H1 (cell line): ENCODE data around the gene CSTF2T. TPM values are rescaled to one million over a fixed set of nuclear protein-coding genes. Genes with fewer than 3 reads are reported as not detected.

Experiments
- CTCF ChIA-PET: fragments of 300-600 bp; sonication (Branson Sonifier 250); formaldehyde crosslinking; loops from one replicate; lab custom pipeline; 2021; ENCODE audit not compliant: partially characterized antibody; lab: Charles Lee
- POLR2A ChIA-PET: fragments of 300-600 bp; sonication (Branson Sonifier 250); formaldehyde crosslinking; loops from one replicate; lab custom pipeline; 2021; ENCODE audit warnings: inconsistent platforms; ENCODE audit not compliant: partially characterized antibody; lab: Charles Lee
- DNase-seq, 2 experiments: peaks; one replicate each; pipeline versions ENCODE4 v3.0.0 to v3.0.0-alpha.2; 2010 to 2022; ENCODE audit warnings: low spot score in 2 of 2, low read depth in 1 of 2, mixed read lengths in 1 of 2
- FAIRE-seq: peaks from 2 replicates; lab custom pipeline; 2011; peaks lifted over from hg19 to GRCh38; lab: Jason Lieb, UNC
- H2AFZ ChIP-seq: 2 replicates; pipeline ENCODE4 v1.8.1; 2012; ENCODE audit warnings: low read length, inconsistent platforms
- H2AK5ac ChIP-seq: 2 replicates; pipeline ENCODE4 v1.6.1; 2013; ENCODE audit warnings: low read depth, low read length
- H2BK120ac ChIP-seq: replicated peaks from 2 replicates; pipeline ENCODE3; 2013; ENCODE audit warnings: low read depth, low read length, inconsistent platforms
- H2BK12ac ChIP-seq: 2 replicates; pipeline ENCODE4 v1.6.1; 2013; ENCODE audit warnings: low read depth, low read length
- H2BK15ac ChIP-seq: 2 replicates; pipeline ENCODE4 v1.6.1; 2013; ENCODE audit warnings: low read length
- H2BK20ac ChIP-seq: 2 replicates; pipeline ENCODE4 v1.6.1; 2013; ENCODE audit warnings: low read length
- H2BK5ac ChIP-seq: 2 replicates; pipeline ENCODE4 v1.6.1; 2013; ENCODE audit warnings: low read depth, low read length
- H3K14ac ChIP-seq: 2 replicates; pipeline ENCODE4 v1.6.1; 2013; ENCODE audit warnings: inconsistent platforms; ENCODE audit not compliant: insufficient read length
- H3K18ac ChIP-seq: 2 replicates; pipeline ENCODE4 v1.6.1; 2013; ENCODE audit warnings: low read length; ENCODE audit errors: extremely low read depth
- H3K23ac ChIP-seq: 2 replicates; pipeline ENCODE4 v1.6.1; 2013; ENCODE audit warnings: inconsistent platforms; ENCODE audit not compliant: insufficient read length
- H3K23me2 ChIP-seq: 2 replicates; pipeline ENCODE4 v1.6.1; 2013; ENCODE audit warnings: low read depth, low read length
- H3K27ac ChIP-seq: 2 replicates; pipeline ENCODE4 v1.6.1; 2011; ENCODE audit warnings: low read depth, low read length, inconsistent platforms
- H3K27me3 ChIP-seq, 4 experiments: replicated peaks in 1 of 4; 1 replicate in 1 of 4; 2 replicates in 3 of 4; pipeline versions ENCODE4 v1.6.1 to v1.8.1; 2011 to 2013; ENCODE audit warnings: low read length in 3 of 4, mild to moderate bottlenecking in 3 of 4, inconsistent platforms in 2 of 4, mixed read lengths in 2 of 4, moderate library complexity in 1 of 4; ENCODE audit not compliant: control insufficient read depth in 3 of 4, insufficient read depth in 3 of 4; ENCODE audit errors: extremely low read depth in 1 of 4
- H3K36me3 ChIP-seq, 4 experiments: 2 replicates each; pipeline versions ENCODE4 v1.6.1 to v1.8.1; 2011 to 2013; ENCODE audit warnings: mild to moderate bottlenecking in 4 of 4, low read length in 3 of 4, moderate library complexity in 2 of 4, control low read depth in 1 of 4, inconsistent platforms in 1 of 4; ENCODE audit not compliant: insufficient read depth in 4 of 4, control insufficient read depth in 2 of 4
- H3K4ac ChIP-seq: replicated peaks from 2 replicates; pipeline ENCODE3; 2013; ENCODE audit warnings: low read length, low read depth, mixed read lengths, inconsistent platforms; ENCODE audit not compliant: insufficient read length
- H3K4me1 ChIP-seq, 4 experiments: replicated peaks in 1 of 4; 1 replicate in 1 of 4; 2 replicates in 3 of 4; pipeline versions ENCODE4 v1.6.1 to v1.8.1; 2011 to 2013; ENCODE audit warnings: low read length in 3 of 4, inconsistent platforms in 2 of 4, mixed read lengths in 1 of 4; ENCODE audit not compliant: insufficient read depth in 4 of 4, control insufficient read depth in 3 of 4
- H3K4me2 ChIP-seq, 2 experiments: 2 replicates each; pipeline versions ENCODE4 v1.6.1 to v1.8.1; 2011 to 2013; ENCODE audit warnings: low read depth in 2 of 2, low read length in 2 of 2, control low read depth in 1 of 2, inconsistent platforms in 1 of 2, mild to moderate bottlenecking in 1 of 2; ENCODE audit not compliant: insufficient read depth in 1 of 2
- H3K4me3 ChIP-seq, 4 experiments: fragments of 200-600, 300-600 bp in 1 of 4; sonication (generic), shearing (Covaris generic), sonication (Bioruptor Twin) in 1 of 4; 2 replicates each; pipeline versions ENCODE4 v1.5.1 to v1.8.1; 2011 to 2016; ENCODE audit warnings: low read length in 4 of 4, low read depth in 3 of 4, control low read depth in 2 of 4, inconsistent platforms in 2 of 4, mild to moderate bottlenecking in 2 of 4, mixed read lengths in 1 of 4, moderate library complexity in 1 of 4; ENCODE audit not compliant: insufficient read depth in 2 of 4; ENCODE audit errors: extremely low read depth in 1 of 4
- H3K56ac ChIP-seq: replicated peaks from 2 replicates; pipeline ENCODE3; 2013; ENCODE audit warnings: low read depth, mild to moderate bottlenecking, mixed read lengths, low read length, inconsistent platforms; ENCODE audit not compliant: insufficient read length
- H3K79me1 ChIP-seq: 2 replicates; pipeline ENCODE4 v1.6.1; 2013; ENCODE audit warnings: low read depth, low read length, control low read depth
- H3K79me2 ChIP-seq, 2 experiments: 2 replicates each; pipeline versions ENCODE4 v1.6.1 to v1.8.1; 2012 to 2013; ENCODE audit warnings: low read length in 2 of 2, mild to moderate bottlenecking in 2 of 2, inconsistent platforms in 1 of 2; ENCODE audit not compliant: insufficient read depth in 2 of 2, control insufficient read depth in 1 of 2
- H3K9ac ChIP-seq, 4 experiments: replicated peaks in 1 of 4; 1 replicate in 1 of 4; 2 replicates in 3 of 4; pipeline versions ENCODE4 v1.6.1 to v1.8.1; 2011 to 2013; ENCODE audit warnings: low read depth in 3 of 4, low read length in 3 of 4, control low read depth in 2 of 4, mild to moderate bottlenecking in 2 of 4, moderate library complexity in 2 of 4, inconsistent platforms in 1 of 4; ENCODE audit errors: extremely low read depth in 1 of 4
- H3K9me3 ChIP-seq, 2 experiments: 2 replicates each; pipeline versions ENCODE4 v1.6.1 to v1.8.1; 2012 to 2013; ENCODE audit warnings: mild to moderate bottlenecking in 2 of 2, moderate library complexity in 2 of 2, control low read depth in 1 of 2, inconsistent platforms in 1 of 2, low read depth in 1 of 2, low read length in 1 of 2, mixed read lengths in 1 of 2; ENCODE audit not compliant: insufficient read depth in 2 of 2
- H4K20me1 ChIP-seq, 2 experiments: replicated peaks in 1 of 2; 2 replicates each; pipeline versions ENCODE3 to v1.8.1; 2011 to 2013; ENCODE audit warnings: inconsistent platforms in 2 of 2, low read length in 2 of 2, mild to moderate bottlenecking in 1 of 2; ENCODE audit not compliant: insufficient read depth in 2 of 2, control insufficient read depth in 1 of 2
- H4K5ac ChIP-seq: 2 replicates; pipeline ENCODE4 v1.6.1; 2013; ENCODE audit warnings: low read length, low read depth, mixed read lengths, inconsistent platforms; ENCODE audit not compliant: insufficient read length
- H4K8ac ChIP-seq: 2 replicates; pipeline ENCODE4 v1.8.0; 2013; ENCODE audit warnings: mild to moderate bottlenecking, moderate library complexity, low read length, inconsistent platforms; ENCODE audit not compliant: insufficient read depth; ENCODE audit errors: extremely low read depth
- H4K91ac ChIP-seq: replicated peaks from 2 replicates; pipeline ENCODE3; 2013; ENCODE audit warnings: low read length, mixed read lengths, inconsistent platforms; ENCODE audit not compliant: insufficient read length
- BCL11A ChIP-seq, 2 experiments: IDR thresholded peaks; one replicate each; pipeline ENCODE4 v1.6.1; 2011; ENCODE audit warnings: low read depth in 2 of 2, low read length in 2 of 2, mild to moderate bottlenecking in 2 of 2
- BRCA1 ChIP-seq: IDR thresholded peaks from 2 replicates; pipeline ENCODE4 v1.6.1; 2012; ENCODE audit warnings: low read depth, low read length, improper control_type of control experiment
- EGR1 ChIP-seq: IDR thresholded peaks from 2 replicates; pipeline ENCODE4 v1.6.1; 2011; ENCODE audit warnings: low read depth, low read length, borderline replicate concordance
- JUND ChIP-seq: IDR thresholded peaks from 2 replicates; pipeline ENCODE4 v1.6.1; 2011; ENCODE audit warnings: mild to moderate bottlenecking, improper control_type of control experiment, low read length
- KDM1A ChIP-seq: fragments of 200-600, 300-600 bp; sonication (generic); IDR thresholded peaks from 2 replicates; pipeline ENCODE4 v1.7.1; 2016; ENCODE audit warnings: mild to moderate bottlenecking, low read length, borderline replicate concordance
- KDM4A ChIP-seq: IDR thresholded peaks from one replicate; pipeline ENCODE4 v1.7.1; 2012; ENCODE audit warnings: low read depth, mild to moderate bottlenecking, moderate library complexity, low read length, inconsistent platforms; ENCODE audit not compliant: severe bottlenecking
- MAX ChIP-seq: IDR thresholded peaks from 2 replicates; pipeline ENCODE4 v1.6.1; 2012; ENCODE audit warnings: inconsistent platforms
- NANOG ChIP-seq: IDR thresholded peaks from 2 replicates; pipeline ENCODE4 v1.6.1; 2011; ENCODE audit warnings: low read length, low read depth, mild to moderate bottlenecking, inconsistent platforms; ENCODE audit not compliant: insufficient read depth, poor library complexity, severe bottlenecking
- RNF2 ChIP-seq: fragments of 200-900, 300-1000 bp; sonication (generic); IDR thresholded peaks from 2 replicates; pipeline ENCODE4 v1.7.1; 2016; ENCODE audit warnings: borderline replicate concordance, low read depth, mild to moderate bottlenecking, antibody characterized with exemption, low read length; ENCODE audit not compliant: poor library complexity, severe bottlenecking; ENCODE audit errors: missing control alignments
- RXRA ChIP-seq: IDR thresholded peaks from 2 replicates; pipeline ENCODE4 v1.6.1; 2011; ENCODE audit warnings: low read depth, mild to moderate bottlenecking, low read length, moderate library complexity; ENCODE audit not compliant: insufficient read depth
- SP4 ChIP-seq: IDR thresholded peaks from 2 replicates; pipeline ENCODE4 v1.6.1; 2012; ENCODE audit warnings: low read length, inconsistent platforms
- TAF1 ChIP-seq: IDR thresholded peaks from 2 replicates; pipeline ENCODE4 v1.6.1; 2011; ENCODE audit warnings: mild to moderate bottlenecking, low read depth, low read length
- TEAD4 ChIP-seq: IDR thresholded peaks from 2 replicates; pipeline ENCODE4 v1.6.1; 2012; ENCODE audit warnings: low read depth, low read length, inconsistent platforms, mixed read lengths
- polyA plus RNA-seq, 7 experiments: library from polyadenylated mRNA; depleted of rRNA in 3 of 7; stranded (reverse) in 5 of 7; unstranded in 2 of 7; fragments of >200 nt in 5 of 7; fragments of 200-250 nt in 2 of 7; gene quantifications; 1 replicate in 5 of 7; 2 replicates in 1 of 7; 4 replicates in 1 of 7; pipeline versions ENCODE4 v1.2.1 to v1.2.3, GENCODE V29; 2011 to 2013; ENCODE audit warnings: missing spikeins in 2 of 7, mixed read lengths in 2 of 7
- total RNA-seq: library from RNA; stranded (reverse); fragmentation: NEBNext Ultra II Directional; extraction: Animal tissue kit (Norgen Biotek cat#: 25700); gene quantifications from 2 replicates; pipeline ENCODE4 v1.2.1, GENCODE V29; 2021

The CSTF2T gene
- total and polyA plus RNA-seq, 2 of the 8 experiments (the other 6 are each of a cell fraction or from before 2014, with no cell fraction given): 9.4 to 32.4 TPM

GRCh38 chr10:51668336-51668689 is 31.1 kb downstream of the CSTF2T start:
- CTCF ChIA-PET: no interaction called here

More at GRCh38 chr10:51668336-51668689, 31.1 kb downstream of the CSTF2T start:
- no peaks in the 10 kb centered on the region for H3K36me3 ChIP-seq
- no peak overlapping the region for H2AFZ ChIP-seq
- no peak overlapping the region for H3K56ac ChIP-seq
- H3K79me2 ChIP-seq: no peaks in the 10 kb centered on the region
- H3K14ac ChIP-seq: no peak overlapping the region
- H3K23me2 ChIP-seq: no peaks in the 10 kb centered on the region
- no peak overlapping the region for H2BK12ac ChIP-seq
- TF ChIP-seq BRCA1: no peak
- no peak for TF ChIP-seq TEAD4
- TF ChIP-seq KDM4A: no peak
- no peak for TF ChIP-seq NANOG
- no peak for TF ChIP-seq SP4
- no peak for TF ChIP-seq KDM1A
- TF ChIP-seq TAF1: no peak
- TF ChIP-seq JUND: no peak
- no peak for TF ChIP-seq BCL11A (IDR thresholded peaks at IDR 0.05; ENCODE audit: low read depth in 2 of 2, low read length in 2 of 2)
- TF ChIP-seq MAX: no peak
- TF ChIP-seq EGR1: no peak
- TF ChIP-seq RNF2: no peak
- TF ChIP-seq RXRA: no peak
- no peaks in the 10 kb centered on the region for H3K27me3 ChIP-seq
- H3K9ac ChIP-seq: no peak overlapping the region
- no peak overlapping the region for H3K4ac ChIP-seq
- no peaks in the 10 kb centered on the region for H4K20me1 ChIP-seq
- H3K79me1 ChIP-seq: no peaks in the 10 kb centered on the region
- POLR2A ChIA-PET: no interaction called here
- H3K27ac ChIP-seq: no peak overlapping the region
- H3K9me3 ChIP-seq: no peaks in the 10 kb centered on the region
- H2AK5ac ChIP-seq: no peak overlapping the region
- DNase-seq (no peak), FAIRE-seq (no peak)
- no peaks in the 10 kb centered on the region for H3K4me1 ChIP-seq
- no peak overlapping the region for H2BK20ac ChIP-seq
- H4K91ac ChIP-seq: no peak overlapping the region
- no peak overlapping the region for H2BK15ac ChIP-seq
- H4K5ac ChIP-seq: no peak overlapping the region
- H2BK5ac ChIP-seq: no peak overlapping the region
- H4K8ac ChIP-seq: no peak overlapping the region
- H3K23ac ChIP-seq: no peak overlapping the region
- no peak overlapping the region for H3K18ac ChIP-seq
- no peak overlapping the region for H2BK120ac ChIP-seq
- H3K4me2 ChIP-seq: no peak overlapping the region
- H3K4me3 ChIP-seq: no peak overlapping the region
